HL-60/S4 treated with phorbol 12-myristate 13-acetate at 8.2 ng/mL for 4 days and 3 days (cell line): ENCODE results near the gene SRP9.
"Not testable (repeated sequence)": the region's sequence is repeated elsewhere in the genome, so short reads cannot be mapped to it uniquely, and the experiment has no call there.

Experiments
- in situ Hi-C: fragments of 300-500 bp; cut with MboI; formaldehyde crosslinking; loops from 2 replicates; pipeline ENCODE4 v1.15.0; 2022; ENCODE audit warnings: low sequenced_read_pairs

SRP9 gene

GRCh38 chr1:225772323-225772768 lies 5.3 kb upstream of the SRP9 start:
- in situ Hi-C loops, result loop anchor here (10.0 kb wide), 1 partner anchor 288 kb away; no protein-coding TSS in a partner anchor

- in situ Hi-C loops, result loop anchor here (10.0 kb wide), 1 partner anchor 288 kb away; no protein-coding TSS in a partner anchor
These were observed 4.8 kb upstream of the SRP9 start for GRCh38 chr1:225772848-225773247.

- in situ Hi-C loops, result loop anchor here (10.0 kb wide), 1 partner anchor 290 kb away; no protein-coding TSS in a partner anchor
These were observed 3.1 kb upstream of the SRP9 start for GRCh38 chr1:225774281-225775147.

- in situ Hi-C loops, result loop anchor here (10.0 kb wide), 1 partner anchor 291 kb away; no protein-coding TSS in a partner anchor
These were observed 1.3 kb upstream of the SRP9 start for GRCh38 chr1:225776294-225776693.

GRCh38 chr1:225777058-225777582 lies 506 bp upstream of the SRP9 start:
- in situ Hi-C loops, result loop anchor here (10.0 kb wide), 1 partner anchor 292 kb away; no protein-coding TSS in a partner anchor

GRCh38 chr1:225778337-225778669 lies 677 bp downstream of the SRP9 start:
- in situ Hi-C loops, result loop anchor here (10.0 kb wide), 1 partner anchor 294 kb away; no protein-coding TSS in a partner anchor

- in situ Hi-C loops, result loop anchor here (10.0 kb wide), 1 partner anchor 294 kb away; no protein-coding TSS in a partner anchor
These were observed 1.5 kb downstream of the SRP9 start for GRCh38 chr1:225779165-225779564.

- in situ Hi-C loops, result no loop called here
These were observed 2.5 kb downstream of the SRP9 start for GRCh38 chr1:225780134-225780533.

- in situ Hi-C loops, result no loop called here
These were observed 3.0 kb downstream of the SRP9 start for GRCh38 chr1:225780630-225781029.

GRCh38 chr1:225789142-225789541 lies 11.5 kb downstream of the SRP9 start:
- in situ Hi-C loops, result not testable (repeated sequence)

- in situ Hi-C loops, result no loop called here
These were observed 17.3 kb downstream of the SRP9 start for GRCh38 chr1:225794954-225795353.

- in situ Hi-C loops, result not testable (repeated sequence)
These were observed 18.5 kb downstream of the SRP9 start for GRCh38 chr1:225796097-225796496.

- in situ Hi-C loops, result not testable (repeated sequence)
These were observed 23.5 kb downstream of the SRP9 start for GRCh38 chr1:225801146-225801545.

GRCh38 chr1:225806249-225806648 lies 28.6 kb downstream of the SRP9 start:
- in situ Hi-C loops, result no loop called here

GRCh38 chr1:225806736-225807135 lies 29.1 kb downstream of the SRP9 start:
- in situ Hi-C loops, result not testable (repeated sequence)

GRCh38 chr1:225808136-225808535 lies 30.5 kb downstream of the SRP9 start:
- in situ Hi-C loops, result no loop called here

GRCh38 chr1:225809842-225810578 lies 32.4 kb downstream of the SRP9 start, which contains the start of gene EPHX1:
Gene EPHX1 (plus strand): TSS chr1:225810124. CDS start chr1:225828730, 18,606 bp downstream.
- in situ Hi-C loops, result no loop called here

- in situ Hi-C loops, result not testable (repeated sequence)
These were observed 33.2 kb downstream of the SRP9 start for GRCh38 chr1:225810579-225811538.

- in situ Hi-C loops, result no loop called here
These were observed 34.2 kb downstream of the SRP9 start for GRCh38 chr1:225811622-225812487.
